Suppressor macrophage (primary cell): ENCODE data around the gene SDK1.
"Not testable (repeated sequence)": the region's sequence is repeated elsewhere in the genome, so short reads cannot be mapped to it uniquely, and the experiment has no call there.

Experiments used
- DNase-seq, 4 experiments: peaks; one replicate each; pipeline ENCODE4 v3.0.0-alpha.2; 2020 to 2022

Gene SDK1

DNA sequence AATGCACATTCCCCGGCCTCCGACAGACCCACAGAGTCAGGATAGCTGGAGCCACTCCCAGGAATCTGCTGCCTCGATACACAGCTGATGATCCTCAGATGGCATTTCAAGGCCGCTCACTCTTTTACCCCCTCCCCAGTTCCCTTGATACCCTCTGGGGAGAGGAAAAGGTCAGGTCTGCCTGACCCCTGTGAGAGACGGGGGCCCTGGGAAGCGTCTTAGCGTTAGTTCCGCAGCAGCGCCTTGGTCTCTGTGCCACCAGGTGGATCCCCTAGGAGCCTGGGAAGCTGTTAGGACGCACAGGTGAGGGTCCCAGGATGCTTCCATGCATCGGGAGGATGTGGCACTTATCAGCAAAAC lies 960.5 kb downstream of the SDK1 start:
- no peak for DNase-seq

DNA sequence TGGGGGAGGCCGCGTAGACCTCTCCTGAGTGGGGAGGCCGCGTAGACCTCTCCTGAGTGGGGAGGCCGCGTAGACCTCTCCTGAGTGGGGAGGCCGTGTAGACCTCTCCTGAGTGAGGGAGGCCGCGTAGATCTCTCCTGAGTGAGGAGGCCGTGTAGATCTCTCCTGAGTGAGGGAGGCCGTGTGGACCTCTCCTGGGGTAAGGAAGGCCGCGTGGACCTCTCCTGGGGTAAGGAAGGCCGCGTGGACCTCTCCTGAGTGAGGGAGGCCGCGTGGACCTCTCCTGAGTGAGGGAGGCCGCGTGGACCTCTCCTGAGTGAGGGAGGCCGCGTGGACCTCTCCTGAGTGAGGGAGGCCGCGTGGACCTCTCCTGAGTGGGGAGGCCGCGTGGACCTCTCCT lies 963.2 kb downstream of the SDK1 start:
- DNase-seq: not testable (repeated sequence)

DNA sequence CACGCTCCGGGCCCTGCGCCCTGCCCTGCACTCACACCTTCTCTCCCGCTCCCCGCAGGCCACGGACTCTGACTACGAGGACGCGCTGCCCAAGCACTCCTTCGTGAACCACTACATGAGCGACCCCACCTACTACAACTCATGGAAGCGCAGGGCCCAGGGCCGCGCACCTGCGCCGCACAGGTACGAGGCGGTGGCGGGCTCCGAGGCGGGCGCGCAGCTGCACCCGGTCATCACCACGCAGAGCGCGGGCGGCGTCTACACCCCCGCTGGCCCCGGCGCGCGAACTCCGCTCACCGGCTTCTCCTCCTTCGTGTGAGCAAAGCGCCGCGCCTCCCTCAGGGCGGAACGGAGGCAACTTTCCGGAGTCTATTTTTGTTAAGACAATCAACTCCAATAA lies 964.0 kb downstream of the SDK1 start:
- DNase-seq: no peak

DNA sequence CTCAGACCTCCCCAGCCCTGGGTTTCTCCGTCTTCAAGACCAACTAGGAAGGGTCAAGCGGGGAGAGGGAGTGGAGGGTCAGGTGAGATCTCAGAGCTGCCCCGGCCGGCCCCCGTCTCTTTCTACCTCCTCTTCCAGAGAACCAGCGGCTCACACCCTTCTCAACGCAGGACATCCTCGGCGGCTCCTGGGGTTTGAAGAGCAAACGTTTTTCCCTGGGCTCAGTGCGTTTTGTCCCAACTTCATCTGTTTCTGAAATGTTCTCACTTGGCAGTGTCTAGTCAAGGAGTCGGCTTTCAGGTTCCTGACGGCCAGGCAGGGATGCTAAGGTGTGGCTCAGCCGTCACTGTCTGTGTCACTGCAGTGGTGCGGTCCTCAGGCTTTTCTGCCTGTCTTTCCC lies 964.6 kb downstream of the SDK1 start:
- no peak for DNase-seq

DNA sequence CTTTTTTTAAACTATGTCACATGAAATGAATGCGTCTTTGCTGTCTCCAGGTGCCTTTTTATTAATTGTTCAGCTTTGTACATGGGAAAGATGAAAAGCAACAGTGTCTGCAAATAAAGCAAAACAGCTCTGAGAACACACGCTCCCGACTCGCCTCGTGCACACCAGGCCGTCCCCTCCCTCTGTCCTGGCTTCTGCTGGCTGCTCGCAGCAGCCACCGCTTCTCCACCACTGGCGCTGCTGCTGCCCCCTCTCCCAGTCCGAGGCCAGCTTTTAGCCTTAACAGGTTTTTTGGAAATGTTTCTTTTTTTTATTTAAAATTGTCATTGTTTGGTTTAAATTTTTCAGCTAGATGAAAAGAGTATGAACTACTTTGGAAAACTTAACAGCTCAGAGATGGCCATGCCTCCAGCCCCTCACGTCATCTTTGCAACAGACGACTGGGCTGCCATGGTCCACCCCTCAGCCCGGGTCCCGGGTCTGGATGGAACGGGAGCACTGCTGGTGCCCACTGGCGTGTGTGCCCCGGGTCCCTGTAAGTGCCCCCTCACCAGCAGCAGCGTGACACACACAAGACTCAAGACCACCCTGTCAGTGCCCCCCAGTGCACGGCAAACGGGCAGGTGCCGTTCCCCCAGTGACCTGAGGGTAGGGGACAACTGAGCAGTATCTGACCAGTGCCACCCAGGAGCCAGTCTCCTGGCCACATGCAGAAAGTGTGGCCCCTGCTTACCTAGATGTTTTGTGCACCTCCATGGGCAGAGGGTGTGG lies 965.4 kb downstream of the SDK1 start:
- DNase-seq: no peak

DNA sequence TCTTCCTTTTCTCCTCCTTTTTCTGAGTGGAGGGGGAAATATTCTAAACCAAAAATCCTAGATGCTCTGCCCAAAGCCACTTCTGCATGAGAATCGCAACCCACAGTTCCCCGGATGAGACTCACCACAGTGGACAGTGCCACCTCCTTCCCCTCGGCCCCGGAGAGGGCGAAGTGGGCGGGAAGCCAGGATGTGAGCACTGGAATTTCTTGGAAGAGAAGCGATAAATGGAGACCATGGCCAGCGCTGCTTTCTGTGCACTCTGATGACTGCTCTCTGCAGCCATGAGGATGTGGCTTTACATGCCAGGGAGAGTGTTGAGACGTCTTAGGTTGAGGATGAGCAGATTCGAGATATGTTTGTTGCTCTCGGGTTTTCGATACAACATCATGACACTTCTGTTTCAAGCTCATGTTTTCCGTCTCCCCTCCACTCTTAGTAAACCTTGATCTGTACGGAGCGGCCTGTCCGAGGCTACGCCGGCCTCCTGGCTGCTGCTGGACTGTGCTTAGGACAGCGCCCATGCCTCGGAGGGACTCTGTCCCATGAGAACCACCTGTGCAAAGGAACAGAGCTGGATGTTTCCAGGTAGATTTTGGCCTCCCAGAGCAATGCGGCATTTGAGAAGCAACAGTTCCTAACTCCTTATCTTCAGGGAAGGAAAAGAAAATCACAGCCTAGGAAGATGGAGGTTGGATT lies 966.4 kb downstream of the SDK1 start:
- no peak for DNase-seq

DNA sequence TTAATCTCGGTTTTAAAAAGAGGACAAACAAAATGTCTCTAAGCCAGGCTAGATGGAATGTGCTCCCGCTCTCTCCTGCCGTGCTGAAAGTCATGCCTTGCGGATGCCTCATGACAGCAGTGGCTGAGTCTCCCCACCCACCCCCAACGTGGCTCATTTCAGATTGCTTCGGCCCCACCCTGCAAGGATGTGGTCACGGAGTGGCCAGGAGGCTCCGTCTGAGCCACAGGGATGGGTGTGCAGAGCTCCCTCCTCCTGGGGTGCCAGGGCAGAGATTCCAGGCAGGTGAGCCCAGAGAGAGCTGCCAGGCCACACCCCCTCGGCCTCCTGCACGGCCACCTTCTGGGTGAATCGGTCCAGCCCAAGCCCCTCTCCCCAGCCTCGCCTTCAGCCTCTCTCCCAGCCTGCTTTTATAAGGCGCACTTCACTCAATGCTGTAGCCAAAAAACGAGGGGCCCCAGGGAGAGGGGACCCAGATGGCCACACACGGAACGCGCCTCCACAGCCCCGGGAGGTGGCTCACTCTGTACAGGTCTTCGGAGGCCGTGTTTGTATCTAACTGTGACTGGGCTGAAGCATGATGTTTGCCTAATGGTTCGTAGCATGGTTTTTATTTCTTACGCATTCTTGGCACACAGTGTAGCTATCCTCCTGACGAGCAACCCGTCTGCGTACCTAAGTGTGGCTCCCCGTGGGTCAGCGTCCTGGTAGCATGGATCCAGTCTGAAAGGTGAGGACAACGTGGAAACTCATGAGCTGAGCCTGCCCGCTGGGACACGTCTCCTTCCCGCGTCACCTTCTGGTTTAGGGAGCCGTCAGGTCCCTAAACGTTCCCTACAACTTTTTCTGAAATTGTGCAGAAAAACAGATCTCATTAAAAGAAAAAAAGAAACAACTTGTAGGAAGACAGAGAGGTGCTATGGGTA lies 967.3 kb downstream of the SDK1 start:
- no peak for DNase-seq

DNA sequence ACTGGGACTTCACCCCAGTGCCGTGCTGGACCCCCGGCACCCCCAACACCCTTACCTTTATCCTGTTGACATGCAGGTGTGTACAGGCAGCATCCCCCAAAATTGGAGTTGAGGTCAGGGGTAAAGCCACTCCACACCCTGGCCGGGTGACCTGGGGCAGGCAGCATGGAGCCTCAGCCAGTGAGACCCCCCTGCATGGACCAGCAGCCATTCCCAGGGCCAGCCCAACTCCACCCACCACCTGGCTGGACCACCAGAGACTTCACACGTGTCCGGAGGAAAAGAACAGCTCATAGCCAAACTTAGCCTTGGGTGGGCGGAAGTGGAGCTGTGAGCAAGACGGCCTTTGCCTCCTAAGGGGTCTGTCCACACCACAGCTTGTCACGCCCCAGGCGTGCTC lies 968.0 kb downstream of the SDK1 start:
- no peak for DNase-seq

DNA sequence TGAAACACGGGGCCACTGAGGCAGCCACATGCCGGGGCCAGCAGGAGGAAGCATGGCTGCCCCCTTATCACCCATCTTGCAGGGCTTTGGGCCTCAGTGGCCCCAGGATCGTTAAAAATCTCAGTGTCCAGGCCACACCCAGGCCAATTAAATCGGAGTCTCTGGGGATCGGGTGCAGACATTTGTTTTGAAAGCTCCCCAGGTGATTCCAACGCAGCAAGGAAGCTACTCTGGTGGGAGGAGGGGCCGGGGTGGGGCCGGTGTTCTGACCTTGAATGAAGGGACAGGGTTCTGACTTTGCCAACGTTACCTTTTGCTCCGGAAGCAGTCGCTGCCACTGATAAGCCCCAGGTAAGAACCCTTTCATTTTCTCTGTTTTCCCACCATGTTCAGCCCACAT lies 968.7 kb downstream of the SDK1 start:
- no peak for DNase-seq

DNA sequence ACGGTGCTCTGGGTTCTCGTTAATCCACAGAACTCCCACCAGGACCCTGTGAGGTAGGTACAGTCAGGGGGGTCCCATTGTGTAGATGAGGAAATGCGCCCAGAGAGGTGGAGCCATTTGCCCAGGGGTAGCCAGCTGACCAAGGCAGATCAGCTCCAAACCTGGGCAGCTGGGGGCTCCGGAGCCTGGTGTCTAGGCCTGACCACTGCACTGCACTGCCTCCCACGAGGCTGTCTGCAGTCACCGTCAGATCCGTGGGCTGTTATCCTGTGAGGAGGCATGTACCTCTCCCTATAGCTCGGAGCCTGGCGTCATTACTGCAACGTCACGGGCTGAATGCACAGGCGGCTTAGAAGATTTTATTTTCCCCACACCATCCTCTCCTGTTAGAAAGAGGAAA lies 969.2 kb downstream of the SDK1 start:
- DNase-seq: no peak

DNA sequence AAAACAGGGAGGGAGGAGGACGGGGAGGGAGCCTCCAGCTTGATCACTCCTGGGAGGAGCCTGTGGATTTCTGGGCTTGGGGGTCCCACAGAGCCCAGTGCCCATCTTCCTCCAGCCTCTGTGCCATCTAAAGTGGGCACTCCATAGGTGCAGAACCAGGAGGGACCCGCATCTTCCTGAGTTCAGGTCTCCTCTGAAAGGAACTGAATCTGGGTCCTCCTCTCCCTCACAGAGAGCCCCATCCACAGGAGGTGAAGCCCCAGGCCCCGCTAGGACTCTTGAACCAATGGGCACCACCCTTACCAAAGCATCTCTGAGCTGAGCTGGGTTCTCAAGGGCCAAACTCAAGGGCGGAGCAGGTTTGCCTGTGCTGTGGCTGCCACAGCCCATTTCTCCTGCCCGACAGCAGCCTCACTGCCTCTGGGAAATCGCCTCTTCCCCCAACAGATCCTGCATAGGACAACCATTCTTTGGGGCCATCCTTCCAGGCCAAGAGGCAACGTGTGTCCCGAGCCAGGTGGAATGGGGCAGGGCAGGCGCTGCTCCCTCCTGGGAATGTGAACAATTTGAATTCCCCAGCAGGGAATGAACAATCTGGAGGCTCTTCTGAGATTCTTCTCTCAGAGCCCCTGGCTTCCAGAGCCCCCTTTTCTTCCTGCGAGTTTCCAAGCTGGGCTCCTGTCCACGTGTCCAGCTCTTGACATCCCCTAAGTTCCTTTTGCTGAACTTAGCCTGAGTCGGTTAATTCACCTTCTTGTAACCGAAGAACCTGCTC lies 970.1 kb downstream of the SDK1 start:
- DNase-seq: no peak

DNA sequence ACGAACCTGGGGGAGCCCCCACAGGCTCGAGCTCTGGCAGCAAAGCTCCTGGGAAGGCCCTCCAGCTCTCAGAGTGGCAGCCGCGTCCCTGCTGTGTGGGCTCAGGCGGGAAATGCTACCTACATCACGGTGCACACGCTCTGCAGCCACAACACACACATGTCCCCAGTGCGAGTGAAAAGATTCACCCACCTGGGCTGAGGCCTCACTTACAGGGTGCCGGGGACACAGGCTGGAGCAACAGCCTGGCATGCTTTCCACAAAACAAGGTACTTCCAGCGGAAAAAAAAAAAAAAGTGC lies 970.6 kb downstream of the SDK1 start:
- no peak for DNase-seq

DNA sequence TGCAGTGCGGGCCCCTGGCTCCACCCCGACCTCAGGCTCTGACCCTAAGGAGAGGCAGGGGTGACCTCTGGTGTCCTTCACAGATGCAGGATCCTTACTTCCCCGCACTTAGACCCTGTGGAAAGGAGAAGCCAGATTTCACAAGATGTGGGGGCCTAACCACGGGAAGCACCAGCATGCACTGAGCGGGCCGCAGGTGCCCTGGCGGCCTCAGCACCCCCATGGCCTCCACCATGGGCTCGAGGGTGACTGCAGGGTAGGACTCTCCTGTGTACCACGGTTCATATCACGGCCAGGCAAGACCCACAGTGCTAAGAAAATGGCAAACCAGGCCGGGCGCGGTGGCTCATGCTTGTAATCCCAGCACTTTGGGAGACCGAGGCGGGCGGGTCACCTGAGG lies 971.1 kb downstream of the SDK1 start:
- DNase-seq: no peak

DNA sequence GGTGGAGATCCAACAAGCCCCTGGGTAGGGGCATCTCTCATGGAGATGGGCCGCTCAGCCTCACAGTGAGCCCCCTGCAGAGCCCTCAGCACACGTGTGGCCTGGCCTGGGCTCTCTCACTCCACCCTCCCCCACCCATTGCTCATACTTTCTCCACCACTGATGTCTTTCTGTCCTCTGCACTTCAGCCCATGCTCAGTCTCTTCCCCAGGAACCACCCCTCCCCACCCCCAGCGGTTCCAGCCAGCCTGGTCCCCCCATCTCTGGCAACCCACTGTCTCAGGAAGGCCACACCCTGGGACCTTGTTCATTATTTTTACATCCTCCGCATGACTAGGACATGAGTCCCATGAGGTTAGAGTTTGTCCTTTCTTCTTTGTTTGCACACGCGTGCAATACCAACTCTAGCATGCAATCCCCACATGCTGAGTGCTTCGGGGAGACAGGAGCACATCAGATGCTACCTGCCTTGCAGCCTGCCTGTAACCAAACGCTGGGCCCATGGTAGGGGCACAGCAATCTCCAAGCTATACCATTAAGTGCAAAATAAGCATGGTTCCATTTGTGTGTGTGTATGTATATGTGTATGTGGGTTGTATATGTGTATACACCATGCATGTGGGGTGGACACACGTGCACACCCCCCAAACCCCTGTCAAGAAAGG lies 972.6 kb downstream of the SDK1 start:
- DNase-seq: no peak

DNA sequence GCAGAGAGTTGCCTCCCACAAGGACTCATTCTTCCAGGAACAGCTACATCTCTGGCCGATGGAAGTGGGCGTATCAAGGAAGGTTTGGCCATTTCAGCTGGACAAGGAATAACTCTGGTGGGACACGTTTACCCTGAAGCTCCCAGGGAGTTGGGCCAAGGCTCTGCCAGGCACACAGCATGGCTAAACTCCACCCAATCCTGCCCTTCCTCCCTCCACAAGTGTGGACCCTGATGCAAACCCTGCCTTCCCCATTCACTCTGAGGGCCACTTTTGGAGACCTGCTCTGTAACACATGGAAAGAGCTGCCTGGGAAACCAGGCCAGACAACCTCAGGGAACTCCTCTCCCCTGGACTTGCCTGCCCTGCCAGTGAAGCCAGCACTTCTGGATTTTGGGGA lies 973.2 kb downstream of the SDK1 start:
- DNase-seq: no peak

DNA sequence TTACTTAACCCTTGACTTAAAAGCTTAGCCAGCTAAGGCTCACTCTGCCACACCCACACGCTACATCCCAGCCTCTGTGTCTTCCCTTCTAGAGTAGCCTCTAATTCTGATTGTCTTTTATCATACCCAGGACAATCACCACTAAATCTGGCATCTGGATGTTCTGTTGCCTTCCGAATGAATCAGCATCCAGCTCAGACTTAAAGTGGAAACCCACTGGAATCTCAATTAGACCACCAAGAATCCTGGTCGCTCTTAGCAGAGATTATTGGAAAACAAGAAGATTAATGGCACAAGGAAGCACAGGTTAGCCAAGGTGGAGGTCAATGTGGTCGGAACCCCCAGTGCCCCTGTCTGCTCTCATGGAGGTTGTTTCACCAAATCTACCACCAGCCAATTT lies 976.9 kb downstream of the SDK1 start:
- DNase-seq: no peak

DNA sequence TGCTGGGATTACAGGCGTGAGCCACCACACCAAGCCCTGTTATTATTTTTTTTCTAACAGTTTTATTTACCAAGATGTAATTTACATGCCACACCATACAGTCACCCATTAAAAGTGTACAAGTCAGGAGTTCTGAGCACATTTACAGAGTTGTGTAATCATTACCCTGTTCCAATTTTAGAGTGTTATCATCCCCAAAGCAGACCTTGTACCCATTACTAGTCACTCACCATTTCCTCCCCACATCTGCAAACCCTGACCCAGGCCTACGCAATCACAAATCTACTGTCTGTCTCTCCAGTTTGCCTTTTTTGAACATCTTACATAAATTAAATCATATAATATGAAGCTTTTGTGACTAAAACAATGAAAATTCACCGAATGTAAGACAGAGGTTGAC lies 978.2 kb downstream of the SDK1 start:
- DNase-seq: no peak

DNA sequence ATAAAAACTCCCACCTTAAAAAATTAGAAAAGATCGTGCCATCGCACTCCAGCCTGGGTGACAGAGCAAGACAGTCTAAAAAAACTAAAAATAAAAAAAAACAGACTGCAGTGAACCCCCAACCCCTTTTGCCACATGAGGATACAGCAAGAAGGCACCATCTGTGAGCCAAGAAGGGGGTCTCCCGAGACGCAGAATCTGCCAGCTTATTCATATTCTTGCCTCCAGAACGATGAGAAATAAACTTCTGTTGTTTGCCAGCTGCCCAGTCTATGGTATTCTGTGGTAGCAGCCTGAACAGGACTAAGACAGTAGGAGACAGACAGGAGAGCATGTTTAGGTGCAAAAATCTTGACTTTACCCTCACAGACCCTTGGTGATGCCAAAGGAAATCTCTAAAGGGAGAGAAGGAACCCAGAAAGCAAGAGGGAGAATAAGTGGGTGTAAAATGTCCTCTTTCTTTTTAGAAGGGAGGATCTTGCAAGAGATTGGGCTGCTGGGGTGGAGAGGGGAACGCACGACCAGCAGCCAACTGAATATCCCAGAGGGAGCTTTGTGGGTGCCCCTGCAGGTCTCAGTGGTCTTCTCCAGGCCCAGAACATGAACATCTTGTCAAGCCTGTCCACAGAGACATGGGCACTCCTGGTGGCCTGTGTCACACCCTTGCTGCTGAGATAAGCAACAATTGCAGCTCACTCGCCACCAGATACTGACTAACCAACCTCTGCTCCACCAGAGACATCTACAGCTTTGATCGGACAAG lies 980.4 kb downstream of the SDK1 start:
- no peak for DNase-seq

DNA sequence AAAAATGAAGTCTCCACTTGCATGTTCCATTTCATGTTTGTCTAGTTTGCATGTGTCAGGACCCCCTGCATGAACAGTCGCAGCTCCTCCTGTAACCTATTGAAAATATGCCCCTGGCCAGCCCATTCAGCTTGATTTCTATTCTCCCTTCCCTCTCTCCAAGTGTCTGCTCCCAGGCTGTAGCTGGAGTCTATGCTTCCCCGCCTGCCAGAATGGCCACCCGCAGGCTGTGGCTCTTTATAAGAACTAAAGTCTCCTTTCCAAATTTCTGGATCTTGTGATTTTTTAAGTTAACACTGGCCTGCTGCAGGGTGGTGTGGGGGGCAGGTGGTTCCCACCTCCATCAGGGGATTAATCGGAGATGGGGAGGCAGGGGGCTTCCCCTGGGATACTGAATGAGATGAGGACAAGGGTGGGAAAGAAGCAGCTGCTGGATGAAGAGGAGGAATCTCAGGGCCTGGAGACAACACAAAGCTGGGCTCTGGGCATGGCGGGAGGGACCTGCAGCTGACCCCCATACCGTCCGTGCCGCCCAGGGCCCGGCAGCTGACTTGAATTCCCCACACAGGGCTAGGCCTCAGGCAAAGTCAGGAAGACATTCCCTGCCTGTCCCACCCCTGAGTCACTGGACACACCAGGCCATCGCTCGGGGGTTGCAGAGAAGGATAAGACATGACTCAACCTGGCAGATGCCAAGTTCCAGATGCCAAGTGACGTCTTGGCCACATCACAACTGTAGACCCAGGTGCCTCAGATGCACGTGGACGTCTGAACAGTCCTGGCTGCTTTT lies 981.6 kb downstream of the SDK1 start:
- DNase-seq: no peak

DNA sequence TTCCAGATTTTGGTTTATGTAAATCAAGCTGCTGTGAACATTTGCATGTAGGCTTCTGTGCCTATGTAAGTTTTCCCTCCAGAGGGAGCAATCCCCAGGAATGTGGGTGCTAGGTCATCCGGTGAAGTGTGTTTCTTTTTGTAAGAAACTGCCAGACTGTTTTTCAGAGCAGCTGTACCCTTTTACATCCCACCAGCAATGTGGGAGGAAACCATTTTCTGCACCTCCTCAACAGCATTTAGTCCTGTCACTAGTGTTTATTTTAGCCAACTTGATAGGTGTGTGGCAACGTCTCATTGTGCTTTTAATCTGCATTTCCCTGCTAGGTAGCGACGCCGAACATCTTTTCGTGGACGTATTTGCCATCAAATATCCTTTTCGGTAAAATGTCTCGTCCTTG lies 985.3 kb downstream of the SDK1 start:
- no peak for DNase-seq
